ENCODE results near the gene IFNAR1. TPM values are rescaled to one million over a fixed set of nuclear protein-coding genes. Genes with fewer than 3 reads are reported as not detected.

Gene IFNAR1
- total RNA-seq, 1 donor from 2014 or later, result 18.9 TPM

- Mint-ChIP-seq H3K4me1 (peaks cover 6% of the 10 kb centered on the region), H3K27ac (ENCODE audit: unreplicated experiment) (no peak overlapping the region), H3K4me3 (no peak overlapping the region), H3K27me3 (ENCODE audit: low read depth) (no peaks in the 10 kb centered on the region), H3K36me3 (ENCODE audit: low read depth) (no peaks in the 10 kb centered on the region), H3K9me3 (no peaks in the 10 kb centered on the region)
- DNase-seq (ENCODE audit: low read depth, low spot score), result no peak
- TF ChIP-seq CTCF (conservative IDR thresholded peaks at IDR 0.05), result no peak
These were observed 23.8 kb upstream of the IFNAR1 start for GRCh38 chr21:33300701-33301631.

- Mint-ChIP-seq H3K4me3 (no peak overlapping the region), H3K9me3 (no peaks in the 10 kb centered on the region), H3K27me3 (ENCODE audit: low read depth) (no peaks in the 10 kb centered on the region), H3K27ac (ENCODE audit: unreplicated experiment) (no peak overlapping the region), H3K36me3 (ENCODE audit: low read depth) (no peaks in the 10 kb centered on the region), H3K4me1 (peaks cover 6% of the 10 kb centered on the region)
- DNase-seq (ENCODE audit: low read depth, low spot score), result no peak
- no peak for TF ChIP-seq CTCF (conservative IDR thresholded peaks at IDR 0.05)
These were observed 23.2 kb upstream of the IFNAR1 start for GRCh38 chr21:33301632-33302002.

GRCh38 chr21:33302055-33302454 lies 22.7 kb upstream of the IFNAR1 start:
- Mint-ChIP-seq H3K36me3 (ENCODE audit: low read depth) (no peaks in the 10 kb centered on the region), H3K4me1 (peaks cover 6% of the 10 kb centered on the region), H3K9me3 (no peaks in the 10 kb centered on the region), H3K27ac (ENCODE audit: unreplicated experiment) (no peak overlapping the region), H3K4me3 (no peak overlapping the region), H3K27me3 (ENCODE audit: low read depth) (no peaks in the 10 kb centered on the region)
- DNase-seq (ENCODE audit: low read depth, low spot score), result no peak
- no peak for TF ChIP-seq CTCF (conservative IDR thresholded peaks at IDR 0.05)

GRCh38 chr21:33302796-33303195 lies 22.0 kb upstream of the IFNAR1 start:
- no peak for DNase-seq (ENCODE audit: low read depth, low spot score)

GRCh38 chr21:33305344-33305671 lies 19.5 kb upstream of the IFNAR1 start:
- TF ChIP-seq CTCF (conservative IDR thresholded peaks at IDR 0.05), result no peak
- no peak for DNase-seq (ENCODE audit: low read depth, low spot score)
- H3K4me3 Mint-ChIP-seq, result no peak overlapping the region
- no peak overlapping the region for H3K27ac Mint-ChIP-seq (ENCODE audit: unreplicated experiment)
- no peaks in the 10 kb centered on the region for H3K4me1 Mint-ChIP-seq
- no peaks in the 10 kb centered on the region for H3K36me3 Mint-ChIP-seq (ENCODE audit: low read depth)
- no peaks in the 10 kb centered on the region for H3K9me3 Mint-ChIP-seq
- no peaks in the 10 kb centered on the region for H3K27me3 Mint-ChIP-seq (ENCODE audit: low read depth)

More at GRCh38 chr21:33302796-33303195, 22.0 kb upstream of the IFNAR1 start:
- no peak for TF ChIP-seq CTCF (conservative IDR thresholded peaks at IDR 0.05)
- Mint-ChIP-seq H3K4me3 (no peak overlapping the region), H3K36me3 (ENCODE audit: low read depth) (no peaks in the 10 kb centered on the region), H3K27me3 (ENCODE audit: low read depth) (no peaks in the 10 kb centered on the region), H3K27ac (ENCODE audit: unreplicated experiment) (no peak overlapping the region), H3K9me3 (no peaks in the 10 kb centered on the region), H3K4me1 (peaks cover 6% of the 10 kb centered on the region)
